ENCODE data around the gene TAMALIN. TPM values are rescaled to one million over a fixed set of nuclear protein-coding genes. Genes with fewer than 3 reads are reported as not detected.

The TAMALIN gene
- total and polyA plus RNA-seq, 2 of the 4 experiments (the other 2 are of a cell fraction): 2.7 to 5.3 TPM

DNA sequence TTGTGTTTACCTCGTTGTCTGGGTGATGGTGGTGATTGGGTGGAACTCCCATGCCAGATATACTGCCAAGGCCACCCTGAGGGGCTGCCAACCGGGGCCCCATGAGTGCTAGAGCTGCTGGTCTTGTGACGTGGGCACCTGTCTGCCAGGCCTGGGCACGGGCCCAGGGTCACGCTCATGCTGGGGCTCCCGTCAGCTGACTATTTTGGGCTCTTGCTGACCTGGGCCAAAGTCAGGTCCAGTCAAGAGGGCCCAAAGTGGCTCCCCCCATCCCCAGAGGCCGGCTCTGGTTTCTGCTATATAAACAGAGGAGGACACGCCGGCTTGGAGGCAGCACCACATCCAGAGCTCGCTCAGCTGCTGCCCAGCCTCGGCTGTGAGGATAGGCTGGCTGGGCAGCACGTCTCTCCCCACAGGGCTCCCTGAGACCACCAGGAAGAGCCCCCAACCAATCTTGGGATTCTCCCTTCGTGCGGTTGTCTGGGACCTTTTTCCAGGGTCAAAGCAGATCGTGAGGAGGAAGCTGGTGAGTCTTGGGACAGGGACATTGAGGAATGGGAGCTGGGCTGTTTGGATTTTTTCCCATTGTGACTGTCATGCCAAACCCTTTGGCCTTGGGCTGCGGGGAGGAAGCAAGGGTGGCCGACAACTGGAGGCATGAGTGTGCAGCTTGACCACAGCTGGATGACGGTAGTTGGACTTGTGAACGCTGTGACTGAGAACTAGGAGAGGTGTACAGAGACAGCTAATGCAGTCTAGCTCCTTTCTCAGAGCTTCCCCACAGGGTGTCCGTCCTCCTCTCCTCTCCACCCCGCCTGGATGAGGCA, 36.9 kb downstream of the TAMALIN start:
- in situ Hi-C loops (cut with MboI; ENCODE audit: low sequenced_read_pairs) (no loop called here), intact Hi-C loops (cut with micrococcal nuclease) (no loop called here), dilution Hi-C loops (cut with HindIII; ENCODE audit: low sequenced_read_pairs, unreplicated experiment) (no loop called here)
- H3K14ac ChIP-seq (replicated peaks; ENCODE audit: low read depth, low read length): no peak overlapping the region
- peaks cover 33% of the 10 kb centered on the region for H4K20me1 ChIP-seq (ENCODE audit: insufficient read depth, low read length)
- no peak overlapping the region for H3K4me3 ChIP-seq (ENCODE audit: insufficient read depth, low read depth, low read length)
- H3K4me1 ChIP-seq (ENCODE audit: control insufficient read depth, insufficient read depth, low read length): no peaks in the 10 kb centered on the region
- no peak overlapping the region for H3K9ac ChIP-seq (ENCODE audit: low read depth, low read length)
- H3K9me1 ChIP-seq (ENCODE audit: insufficient read depth, low read length): peaks cover 24% of the 10 kb centered on the region
- CTCF ChIA-PET: no interaction called here
- TF ChIP-seq CHD1 (IDR thresholded peaks at IDR 0.05; ENCODE audit: low read depth, low read length): no peak
- TF ChIP-seq RAD21 (IDR thresholded peaks at IDR 0.05; ENCODE audit: low read length): no peak
- no peaks in the 10 kb centered on the region for H3K9me3 ChIP-seq (ENCODE audit: control insufficient read depth, insufficient read depth, low read length)
- no peak overlapping the region for H2BK120ac ChIP-seq (ENCODE audit: low read depth, low read length)
- H2BK20ac ChIP-seq (ENCODE audit: low read depth, low read length): no peak overlapping the region
- DNase-seq: no peak
- no peak overlapping the region for H3K4me2 ChIP-seq (ENCODE audit: low read depth, low read length)
- no peak overlapping the region for H3K27ac ChIP-seq (ENCODE audit: insufficient read depth, low read length)
- H4K5ac ChIP-seq (ENCODE audit: low read depth, low read length): no peak overlapping the region
- peaks cover 13 to 76% of the 10 kb centered on the region in 2 experiments; a peak in 3 of 4 replicates for H3K79me1 ChIP-seq (ENCODE audit: low read depth in 1 of 2, low read length in 2 of 2)
- POLR2A ChIA-PET (ENCODE audit: unreplicated experiment): no interaction called here
- no peak overlapping the region for H2AFZ ChIP-seq (replicated peaks; ENCODE audit: low read length, poor library complexity)
- no TSS peak for BruUV-seq (replicated peaks)
- H4K8ac ChIP-seq (ENCODE audit: low read depth in 2 of 2, low read length in 2 of 2): no peak overlapping the region
- no peak for ATAC-seq (ENCODE audit: low read depth)
- H3K56ac ChIP-seq (ENCODE audit: extremely low read depth, insufficient read depth, low read length): no peak overlapping the region
- no peak overlapping the region for H3K18ac ChIP-seq (ENCODE audit: low read depth, low read length)
- no peaks in the 10 kb centered on the region for H3K27me3 ChIP-seq (ENCODE audit: control insufficient read depth, insufficient read depth, low read length)
- no peak overlapping the region for H3K23ac ChIP-seq (ENCODE audit: low read depth, low read length)
- no peak overlapping the region for H3K4ac ChIP-seq (ENCODE audit: low read depth, low read length)
- H4K91ac ChIP-seq (ENCODE audit: insufficient read depth, low read depth, low read length): no peak overlapping the region
- no peak overlapping the region for H2BK5ac ChIP-seq (ENCODE audit: low read depth, low read length, poor library complexity, severe bottlenecking)
- WGBS, 2 experiments (ENCODE audit: extremely low coverage in 2 of 2, insufficient read length in 1 of 2): 75% methylated on average over 7 of the region's 21 CpGs; no CpG with 5 or more reads in 1 of the 2 experiments
- H2BK15ac ChIP-seq (ENCODE audit: low read depth, low read length): no peak overlapping the region
- H2AK5ac ChIP-seq (ENCODE audit: low read depth, low read length): no peak overlapping the region
- peaks cover 3% of the 10 kb centered on the region; the same call in 1 of the 2 replicates for H3K36me3 ChIP-seq (ENCODE audit: control insufficient read depth, insufficient read depth, low read length)
- H2AK9ac ChIP-seq (replicated peaks; ENCODE audit: low read depth, low read length, poor library complexity): no peak overlapping the region
